Measurements from ENCODE around the gene RNF220. TPM values are rescaled to one million over a fixed set of nuclear protein-coding genes. Genes with fewer than 3 reads are reported as not detected.

The RNF220 gene
- total and polyA plus RNA-seq, 9 of the 15 experiments (the other 6 are each of a cell fraction or from before 2014, with no cell fraction given): 5.1 to 117 (median 66.9) TPM

DNA sequence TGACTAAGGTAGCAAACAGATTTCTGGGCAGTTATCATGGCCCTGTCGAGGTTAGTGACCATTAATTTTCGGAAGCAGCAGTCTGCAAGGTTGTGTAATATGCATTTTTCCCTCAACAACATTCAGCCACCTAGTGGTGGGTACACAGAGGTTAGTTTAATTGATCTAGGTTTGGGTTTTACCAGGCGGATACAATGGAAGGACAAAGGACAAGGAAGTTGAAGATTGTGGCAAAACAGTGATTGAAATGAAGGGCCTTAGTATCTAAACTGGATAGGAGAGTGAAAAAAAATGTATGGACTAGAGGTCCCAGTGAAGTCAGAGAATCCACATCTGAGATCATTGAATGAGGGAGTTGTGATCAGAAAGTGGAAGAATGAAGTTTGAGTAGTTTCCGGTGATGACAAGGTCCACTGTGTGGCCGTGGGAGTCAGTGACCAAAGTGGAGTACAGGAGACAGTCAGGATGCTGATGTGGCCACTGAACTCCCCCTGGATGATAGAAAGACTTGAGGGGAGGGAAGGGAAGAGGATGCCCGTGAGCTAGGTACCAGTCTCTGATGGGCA is 272.2 kb downstream of the RNF220 start (continued):
- no peak for TF ChIP-seq ZNF699 (CRISPR knock-in tag; IDR thresholded peaks at IDR 0.05; ENCODE audit: insufficient replicate concordance)
- no peak for TF ChIP-seq PHB2 (IDR thresholded peaks at IDR 0.05; ENCODE audit: low read depth)
- TF ChIP-seq JUND (IDR thresholded peaks at IDR 0.05; ENCODE audit: borderline replicate concordance, low read depth, low read length): peak; percentile 32; the same call in 1 of the 2 replicates
- no peak; the same call in 2 of the 3 replicates for TF ChIP-seq JUND (tag; IDR thresholded peaks at IDR 0.05; ENCODE audit: borderline replicate concordance, low read depth, low read length)
- peak in 1 of 2 experiments; percentile 84; a peak in 2 of 4 replicates for TF ChIP-seq RCOR1 (IDR thresholded peaks at IDR 0.05; ENCODE audit: borderline replicate concordance in 1 of 2, low read depth in 2 of 2, low read length in 2 of 2)
- TF ChIP-seq PCBP1 (IDR thresholded peaks at IDR 0.05; ENCODE audit: low read depth, low read length, poor library complexity, severe bottlenecking): no peak
- TF ChIP-seq YY1 (IDR thresholded peaks at IDR 0.05; ENCODE audit: borderline replicate concordance in 1 of 3, control insufficient read depth in 1 of 3, extremely low read depth in 1 of 3, insufficient read depth in 3 of 3, insufficient read length in 1 of 3, insufficient replicate concordance in 2 of 3, low read depth in 1 of 3, low read length in 2 of 3): peak in 1 of 3 experiments; percentile 25
- peak; percentile 97 for TF ChIP-seq CEBPB (tag; IDR thresholded peaks at IDR 0.05)
- 0 out of 2 replicates have a peak, but pooled peaks have one; percentile 7 for TF ChIP-seq HLTF (IDR thresholded peaks at IDR 0.05)
- 0 out of 3 replicates have a peak, but pooled peaks of 1 of the 2 experiments have one; percentile 3 for TF ChIP-seq CBX3 (IDR thresholded peaks at IDR 0.05; ENCODE audit: borderline replicate concordance in 1 of 2, low read length in 2 of 2)
- 0 out of 2 replicates have a peak, but pooled peaks have one; percentile 16 for TF ChIP-seq ZNF584 (CRISPR knock-in tag; IDR thresholded peaks at IDR 0.05; ENCODE audit: low read depth)
- TF ChIP-seq SMARCA4 (IDR thresholded peaks at IDR 0.05): peak; percentile 17; the same call in 1 of the 2 replicates
- no peak for TF ChIP-seq LARP7 (IDR thresholded peaks at IDR 0.05)
- 0 out of 2 replicates have a peak, but pooled peaks have one; percentile 24 for TF ChIP-seq ARID3A (IDR thresholded peaks at IDR 0.05; ENCODE audit: borderline replicate concordance, low read depth, low read length)
- TF ChIP-seq CTCFL (IDR thresholded peaks at IDR 0.05; ENCODE audit: borderline replicate concordance, insufficient read depth, low read depth, low read length, poor library complexity, severe bottlenecking): peak; percentile 73
- TF ChIP-seq SOX6 (IDR thresholded peaks at IDR 0.05): 0 out of 2 replicates have a peak, but pooled peaks have one; percentile 37
- TF ChIP-seq ZNF146 (CRISPR knock-in tag; IDR thresholded peaks at IDR 0.05; ENCODE audit: unreplicated experiment): no peak
- TF ChIP-seq ILF3 (IDR thresholded peaks at IDR 0.05; ENCODE audit: borderline replicate concordance): no peak
- TF ChIP-seq FOS (IDR thresholded peaks at IDR 0.05; ENCODE audit: extremely low read depth, insufficient read length): no peak
- peak; percentile 30 for TF ChIP-seq MEIS2 (IDR thresholded peaks at IDR 0.05; ENCODE audit: partially characterized antibody)
- no peak for TF ChIP-seq HNRNPL (IDR thresholded peaks at IDR 0.05; ENCODE audit: low read depth, low read length)
- TF ChIP-seq FOXA3 (CRISPR knock-in tag; conservative IDR thresholded peaks at IDR 0.05 in 1 of 2, IDR thresholded peaks at IDR 0.05 in 1 of 2): no peak
- peak; percentile 41 for TF ChIP-seq BRD9 (IDR thresholded peaks at IDR 0.05; ENCODE audit: low read depth, partially characterized antibody)
- TF ChIP-seq ZKSCAN3 (CRISPR knock-in tag; IDR thresholded peaks at IDR 0.05): no peak
- TF ChIP-seq ZNF707 (CRISPR knock-in tag; conservative IDR thresholded peaks at IDR 0.05): no peak

Measured in K562 (cell line).